ENCODE results near the gene CFAP57.

DNA sequence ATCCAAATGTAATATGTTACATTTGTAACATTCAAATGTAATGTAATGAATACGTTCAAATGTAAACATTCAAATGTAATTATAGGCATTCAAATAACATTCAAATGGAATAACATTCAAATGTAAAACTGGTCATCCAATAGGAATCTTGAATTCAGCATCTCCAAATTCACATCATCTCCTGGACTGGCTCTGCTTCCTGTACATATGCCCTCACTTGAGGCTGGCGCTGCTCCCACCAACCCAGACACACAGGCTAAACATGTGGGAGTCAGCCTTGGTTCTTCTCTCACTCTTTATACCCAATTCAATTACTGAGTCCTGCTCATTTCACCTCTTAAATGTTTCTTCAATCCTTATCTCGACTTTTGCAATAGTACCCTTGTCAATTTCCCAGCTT is 7.0 kb upstream of the CFAP57 start:
- TF ChIP-seq POLR2AphosphoS5 (IDR thresholded peaks at IDR 0.05; ENCODE audit: insufficient read depth in 1 of 2, low read depth in 1 of 2) (no peak), CTCF (IDR thresholded peaks at IDR 0.05) (no peak), POLR2A (IDR thresholded peaks at IDR 0.05) (no peak)

All from vagina (tissue), 2 donors.